IMR-90 (cell line): Measurements from ENCODE around the gene SLC26A8. TPM values are rescaled to one million over a fixed set of nuclear protein-coding genes. Genes with fewer than 3 reads are reported as not detected.

Source experiments
- ATAC-seq: fragments of 200-7000 bp; cut with Tn5 transposase; 2 replicates; pipeline ENCODE4 v1.9.1; 2020; ENCODE audit warnings: low read depth, mild to moderate bottlenecking, moderate library complexity
- BruUV-seq: library from RNA; stranded (reverse); fragments of 400-500 nt; replicated peaks from 2 replicates; lab custom pipeline; 2021; lab: Mats Ljungman, UMichigan
- CTCF ChIA-PET: fragments of 300-600 bp; formaldehyde crosslinking; extraction: SDS; loops from one replicate; lab custom pipeline; 2021; ENCODE audit warnings: antibody characterized with exemption; lab: Yijun Ruan, JAX
- POLR2A ChIA-PET: fragments of 300-600 bp; sonication (Branson Sonifier 250); formaldehyde crosslinking; loops from one replicate; lab custom pipeline; 2022; ENCODE audit warnings: antibody characterized with exemption; ENCODE audit not compliant: unreplicated experiment; lab: Charles Lee
- DNase-seq: peaks from one replicate; pipeline ENCODE4 v3.0.0; 2013
- H2AFZ ChIP-seq: replicated peaks from 2 replicates; pipeline ENCODE3; 2013; ENCODE audit warnings: low read length, mild to moderate bottlenecking; ENCODE audit not compliant: poor library complexity
- H2AK5ac ChIP-seq: 2 replicates; pipeline ENCODE4 v1.6.1; 2013; ENCODE audit warnings: low read depth, low read length, inconsistent platforms
- H2AK9ac ChIP-seq: replicated peaks from 2 replicates; pipeline ENCODE3; 2013; ENCODE audit warnings: mild to moderate bottlenecking, low read depth, low read length, moderate library complexity; ENCODE audit not compliant: poor library complexity
- H2BK120ac ChIP-seq: 2 replicates; pipeline ENCODE4 v1.6.1; 2013; ENCODE audit warnings: low read depth, low read length, inconsistent platforms
- H2BK15ac ChIP-seq: 3 replicates; pipeline ENCODE4 v1.6.1; 2013; ENCODE audit warnings: low read depth, low read length, inconsistent platforms
- H2BK20ac ChIP-seq: 2 replicates; pipeline ENCODE4 v1.6.1; 2013; ENCODE audit warnings: low read depth, mild to moderate bottlenecking, inconsistent platforms, low read length, moderate library complexity
- H2BK5ac ChIP-seq: 2 replicates; pipeline ENCODE4 v1.6.1; 2013; ENCODE audit warnings: mild to moderate bottlenecking, low read depth, low read length, inconsistent platforms; ENCODE audit not compliant: poor library complexity, severe bottlenecking
- H3K14ac ChIP-seq: replicated peaks from 2 replicates; pipeline ENCODE4 v1.6.1; 2013; ENCODE audit warnings: low read depth, low read length, inconsistent platforms
- H3K18ac ChIP-seq: 2 replicates; pipeline ENCODE4 v1.6.1; 2013; ENCODE audit warnings: low read depth, low read length, control low read depth
- H3K23ac ChIP-seq: 2 replicates; pipeline ENCODE4 v1.6.1; 2013; ENCODE audit warnings: low read depth, low read length, inconsistent platforms
- H3K27ac ChIP-seq: 2 replicates; pipeline ENCODE4 v1.5.1; 2013; ENCODE audit warnings: mild to moderate bottlenecking, control low read depth, low read length; ENCODE audit not compliant: insufficient read depth
- H3K27me3 ChIP-seq: 2 replicates; pipeline ENCODE4 v1.6.1; 2013; ENCODE audit warnings: low read length; ENCODE audit not compliant: control insufficient read depth, insufficient read depth
- H3K36me3 ChIP-seq: 2 replicates; pipeline ENCODE4 v1.6.1; 2013; ENCODE audit warnings: low read length, mixed read lengths; ENCODE audit not compliant: control insufficient read depth, insufficient read depth
- H3K4ac ChIP-seq: 2 replicates; pipeline ENCODE4 v1.6.1; 2013; ENCODE audit warnings: low read depth, low read length, inconsistent platforms
- H3K4me1 ChIP-seq: 2 replicates; pipeline ENCODE4 v1.6.1; 2013; ENCODE audit warnings: low read length, mixed read lengths; ENCODE audit not compliant: control insufficient read depth, insufficient read depth
- H3K4me2 ChIP-seq: 2 replicates; pipeline ENCODE4 v1.6.1; 2013; ENCODE audit warnings: low read depth, mild to moderate bottlenecking, control low read depth, low read length, moderate library complexity
- H3K4me3 ChIP-seq: 2 replicates; pipeline ENCODE4 v1.5.1; 2013; ENCODE audit warnings: low read depth, mild to moderate bottlenecking, control low read depth, low read length, moderate library complexity; ENCODE audit not compliant: insufficient read depth
- H3K56ac ChIP-seq: 2 replicates; pipeline ENCODE4 v1.6.1; 2013; ENCODE audit warnings: low read length, inconsistent platforms; ENCODE audit not compliant: insufficient read depth; ENCODE audit errors: extremely low read depth
- H3K79me1 ChIP-seq, 2 experiments: 2 replicates each; pipeline ENCODE4 v1.6.1; 2013; ENCODE audit warnings: low read length in 2 of 2, inconsistent platforms in 1 of 2, low read depth in 1 of 2
- H3K9ac ChIP-seq: 2 replicates; pipeline ENCODE4 v1.6.1; 2013; ENCODE audit warnings: low read depth, low read length, control low read depth
- H3K9me1 ChIP-seq: 2 replicates; pipeline ENCODE4 v1.6.1; 2013; ENCODE audit warnings: low read length, inconsistent platforms; ENCODE audit not compliant: insufficient read depth
- H3K9me3 ChIP-seq: 2 replicates; pipeline ENCODE4 v1.6.1; 2013; ENCODE audit warnings: low read length; ENCODE audit not compliant: control insufficient read depth, insufficient read depth
- H4K20me1 ChIP-seq: 2 replicates; pipeline ENCODE4 v1.6.1; 2013; ENCODE audit warnings: low read length, inconsistent platforms; ENCODE audit not compliant: insufficient read depth
- H4K5ac ChIP-seq: 2 replicates; pipeline ENCODE4 v1.6.1; 2013; ENCODE audit warnings: mild to moderate bottlenecking, low read depth, low read length, control low read depth
- H4K8ac ChIP-seq, 2 experiments: 2 replicates each; pipeline ENCODE4 v1.6.1; 2013; ENCODE audit warnings: low read depth in 2 of 2, low read length in 2 of 2, control low read depth in 1 of 2, inconsistent platforms in 1 of 2
- H4K91ac ChIP-seq: 2 replicates; pipeline ENCODE4 v1.6.1; 2013; ENCODE audit warnings: low read depth, low read length, inconsistent platforms; ENCODE audit not compliant: insufficient read depth
- BHLHE40 ChIP-seq: fragments of 150-350 bp; IDR thresholded peaks from 2 replicates; pipeline ENCODE4 v1.6.1; 2016; ENCODE audit warnings: mild to moderate bottlenecking, low read depth, low read length
- CEBPB ChIP-seq: IDR thresholded peaks from 2 replicates; pipeline ENCODE4 v1.6.1; 2012; ENCODE audit warnings: low read depth, low read length, improper control_type of control experiment
- CHD1 ChIP-seq: IDR thresholded peaks from 2 replicates; pipeline ENCODE4 v1.6.1; 2012; ENCODE audit warnings: low read depth, low read length, improper control_type of control experiment
- CTCF ChIP-seq: conservative IDR thresholded peaks from 2 replicates; pipeline ENCODE4 v1.5.1; 2012; ENCODE audit warnings: mild to moderate bottlenecking, low read depth, low read length, improper control_type of control experiment
- ELK1 ChIP-seq: fragments of 150-350 bp; IDR thresholded peaks from 2 replicates; pipeline ENCODE4 v1.6.1; 2016; ENCODE audit warnings: low read depth, mild to moderate bottlenecking, low read length, moderate library complexity, borderline replicate concordance
- FOS ChIP-seq: fragments of 150-350 bp; IDR thresholded peaks from 2 replicates; pipeline ENCODE4 v1.6.1; 2016; ENCODE audit warnings: low read depth, low read length
- MAFK ChIP-seq: IDR thresholded peaks from 2 replicates; pipeline ENCODE4 v1.6.1; 2012; ENCODE audit warnings: low read depth, low read length, improper control_type of control experiment
- MAZ ChIP-seq: IDR thresholded peaks from 2 replicates; pipeline ENCODE4 v1.6.1; 2012; ENCODE audit warnings: low read depth, mild to moderate bottlenecking, low read length, improper control_type of control experiment, moderate library complexity, borderline replicate concordance
- MXI1 ChIP-seq: IDR thresholded peaks from 2 replicates; pipeline ENCODE4 v1.6.1; 2012; ENCODE audit warnings: low read depth, mild to moderate bottlenecking, low read length, moderate library complexity, borderline replicate concordance
- NFE2L2 ChIP-seq: fragments of 150-350 bp; IDR thresholded peaks from 2 replicates; pipeline ENCODE4 v1.6.1; 2016; ENCODE audit warnings: low read depth, mild to moderate bottlenecking, low read length
- POLR2A ChIP-seq: IDR thresholded peaks from 2 replicates; pipeline ENCODE4 v1.6.1; 2012; ENCODE audit warnings: mild to moderate bottlenecking, low read depth, low read length
- RAD21 ChIP-seq: IDR thresholded peaks from 2 replicates; pipeline ENCODE4 v1.6.1; 2012; ENCODE audit warnings: low read length, improper control_type of control experiment
- RCOR1 ChIP-seq: IDR thresholded peaks from 2 replicates; pipeline ENCODE4 v1.6.1; 2012; ENCODE audit warnings: mild to moderate bottlenecking, low read length, improper control_type of control experiment; ENCODE audit not compliant: insufficient replicate concordance
- RFX5 ChIP-seq: IDR thresholded peaks from 2 replicates; pipeline ENCODE4 v1.8.0; 2012; ENCODE audit warnings: low read depth, mild to moderate bottlenecking, low read length, moderate library complexity
- SMC3 ChIP-seq: fragments of 150-350 bp; IDR thresholded peaks from 2 replicates; pipeline ENCODE4 v1.6.1; 2016; ENCODE audit warnings: low read depth, mild to moderate bottlenecking, antibody characterized with exemption, low read length, moderate library complexity
- WGBS, 2 experiments: methylation state at CpG; one replicate each; pipeline versions ENCODE4 v1.1.5 to v1.1.7; 2013; ENCODE audit warnings: missing lambda C conversion rate in 2 of 2; ENCODE audit not compliant: insufficient read length in 1 of 2; ENCODE audit errors: extremely low coverage in 2 of 2; 5-methylcytosine and 5-hydroxymethylcytosine counted together
- dilution Hi-C: fragments of 300-500 bp; cut with HindIII; formaldehyde crosslinking; loops from one replicate; pipeline ENCODE4 v1.14.3; 2018; ENCODE audit warnings: low sequenced_read_pairs; ENCODE audit not compliant: unreplicated experiment
- in situ Hi-C: fragments of 300-500 bp; cut with MboI; formaldehyde crosslinking; loops from 3 replicates; pipeline ENCODE4 v1.14.3; 2019; ENCODE audit warnings: low sequenced_read_pairs, inconsistent platforms, mixed read lengths
- intact Hi-C: fragments of 100-400 bp; cut with micrococcal nuclease; formaldehyde crosslinking; loops from 2 replicates; pipeline ENCODE4 v1.10.0; 2022
- polyA plus RNA-seq, 3 experiments: library from polyadenylated mRNA; depleted of rRNA; stranded (reverse); fragments of >200 nt; gene quantifications; 2 replicates each; pipeline ENCODE4 v1.2.3, GENCODE V29; 2012; ENCODE audit warnings: low replicate concordance in 1 of 3
- total RNA-seq: library from RNA; depleted of rRNA; stranded (reverse); fragments of >200 nt; gene quantifications from 2 replicates; pipeline ENCODE4 v1.2.3, GENCODE V29; 2012
- TF ChIP-seq, protein P1 (sequence below): fragments of 150-350 bp; IDR thresholded peaks from 2 replicates; pipeline ENCODE4 v1.6.1; 2017; ENCODE audit warnings: mild to moderate bottlenecking, antibody characterized with exemption, low read length, low read depth

Gene SLC26A8
- total and polyA plus RNA-seq, 2 of the 4 experiments (the other 2 are of a cell fraction), result 0.07 TPM; not detected in 1

- intact Hi-C loops, result no loop called here
- TF ChIP-seq MXI1, result no peak
- no peak for TF ChIP-seq MAFK
- TF ChIP-seq ELK1, result no peak
- no peak for TF ChIP-seq BHLHE40
- TF ChIP-seq CEBPB, result no peak
- no peak for TF ChIP-seq RFX5
- no peak for TF ChIP-seq FOS
- no peak for TF ChIP-seq NFE2L2
- TF ChIP-seq CTCF, result no peak
- TF ChIP-seq, protein P1, sequence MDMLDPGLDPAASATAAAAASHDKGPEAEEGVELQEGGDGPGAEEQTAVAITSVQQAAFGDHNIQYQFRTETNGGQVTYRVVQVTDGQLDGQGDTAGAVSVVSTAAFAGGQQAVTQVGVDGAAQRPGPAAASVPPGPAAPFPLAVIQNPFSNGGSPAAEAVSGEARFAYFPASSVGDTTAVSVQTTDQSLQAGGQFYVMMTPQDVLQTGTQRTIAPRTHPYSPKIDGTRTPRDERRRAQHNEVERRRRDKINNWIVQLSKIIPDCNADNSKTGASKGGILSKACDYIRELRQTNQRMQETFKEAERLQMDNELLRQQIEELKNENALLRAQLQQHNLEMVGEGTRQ, result no peak
- TF ChIP-seq POLR2A, result no peak
- no peak for TF ChIP-seq RCOR1
- TF ChIP-seq MAZ, result no peak
- TF ChIP-seq RAD21, result no peak
- no peak for TF ChIP-seq SMC3
- no peak for TF ChIP-seq CHD1
- Histone ChIP-seq H2AK5ac (no peak overlapping the region), H2BK15ac (no peak overlapping the region), H3K9me3 (no peaks in the 10 kb centered on the region), H3K18ac (no peak overlapping the region), H3K56ac (no peak overlapping the region), H3K4ac (no peak overlapping the region), H3K4me2 (no peak overlapping the region), H3K23ac (no peak overlapping the region), H4K20me1 (peaks cover 66% of the 10 kb centered on the region), H2BK5ac (no peak overlapping the region), H3K14ac (no peak overlapping the region), H3K4me3 (no peak overlapping the region), H2AFZ (no peak overlapping the region), H3K27ac (no peak overlapping the region), H4K5ac (no peak overlapping the region), H3K27me3 (no peaks in the 10 kb centered on the region), H2BK20ac (no peak overlapping the region), H3K9me1 (peaks cover 4% of the 10 kb centered on the region), H2AK9ac (no peak overlapping the region), H4K91ac (no peak overlapping the region), H4K8ac (no peak overlapping the region), H2BK120ac (no peak overlapping the region), H3K4me1 (peaks cover 9% of the 10 kb centered on the region), H3K79me1 (peaks cover 41 to 69% of the 10 kb centered on the region in 2 experiments), H3K36me3 (peaks cover 6% of the 10 kb centered on the region), H3K9ac (no peak overlapping the region)
- BruUV-seq, result no TSS peak
- ChIA-PET CTCF (no interaction called here), POLR2A (no interaction called here)
- in situ Hi-C loops, result no loop called here
- dilution Hi-C loops, result no loop called here
- ATAC-seq, result no peak
- WGBS, 2 experiments, result no CpG with 5 or more reads among the region's 1 CpG
- no peak for DNase-seq
Measured at GRCh38 chr6:36050305-36050704, 25.9 kb upstream of the SLC26A8 start.
